ENCODE results near the gene FXYD4. TPM values are rescaled to one million over a fixed set of nuclear protein-coding genes. Genes with fewer than 3 reads are reported as not detected.
"Not testable (repeated sequence)": the region's sequence is repeated elsewhere in the genome, so short reads cannot be mapped to it uniquely, and the experiment has no call there.

Gene FXYD4
- total RNA-seq: not detected

DNA sequence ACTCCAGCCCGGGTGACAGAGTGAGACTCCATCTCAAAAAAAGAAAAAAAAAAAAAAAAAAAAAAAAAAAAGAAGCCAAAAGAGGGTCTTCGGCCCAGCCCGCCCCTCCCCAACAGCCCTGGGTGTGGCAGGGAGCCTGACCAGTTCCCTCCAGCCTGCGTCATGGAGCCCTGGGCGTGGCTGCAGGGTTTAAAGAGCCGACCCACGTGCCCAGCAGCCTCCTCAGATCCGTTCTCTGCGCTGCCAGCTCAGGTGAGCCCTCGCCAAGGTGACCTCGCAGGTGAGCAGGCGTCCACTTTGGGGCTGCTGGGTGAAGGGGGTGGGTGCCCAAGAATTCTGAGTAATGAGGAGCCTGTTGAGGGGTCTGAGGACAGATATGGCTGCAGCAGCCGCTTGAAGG lies at the start of gene FXYD4:
Gene FXYD4, plus strand, starts transcription at position 219 of the 400 bp plus-strand sequence. CDS start 2,111 bp downstream, outside the sequence.
- no peak for DNase-seq

- DNase-seq: no peak
These were observed 49.1 kb upstream of the FXYD4 start for GRCh38 chr10:43322331-43322730.

DNA sequence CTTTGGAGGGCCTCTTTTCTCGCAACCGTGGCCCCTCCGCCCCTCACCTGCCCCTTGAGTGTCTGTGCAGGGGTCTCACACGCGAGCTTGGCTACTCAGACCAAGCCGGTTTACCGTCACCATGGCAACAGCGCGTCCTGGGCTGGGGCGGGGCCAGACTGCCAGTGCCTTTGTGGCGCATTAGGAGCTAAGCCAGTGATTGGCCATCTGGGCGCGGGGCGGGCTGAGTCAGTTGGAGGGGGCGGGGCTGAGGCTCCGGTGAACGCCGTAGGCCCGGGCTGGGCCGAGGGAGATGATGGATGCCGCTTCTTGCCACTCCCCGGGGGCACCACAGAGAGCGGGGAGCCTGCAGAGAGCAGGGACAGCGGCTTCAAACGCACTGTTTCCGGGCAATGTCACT lies 48.7 kb upstream of the FXYD4 start:
- peak; percentile 80 for DNase-seq

- DNase-seq: no peak
These were observed 48.2 kb upstream of the FXYD4 start for GRCh38 chr10:43323245-43323644.

DNA sequence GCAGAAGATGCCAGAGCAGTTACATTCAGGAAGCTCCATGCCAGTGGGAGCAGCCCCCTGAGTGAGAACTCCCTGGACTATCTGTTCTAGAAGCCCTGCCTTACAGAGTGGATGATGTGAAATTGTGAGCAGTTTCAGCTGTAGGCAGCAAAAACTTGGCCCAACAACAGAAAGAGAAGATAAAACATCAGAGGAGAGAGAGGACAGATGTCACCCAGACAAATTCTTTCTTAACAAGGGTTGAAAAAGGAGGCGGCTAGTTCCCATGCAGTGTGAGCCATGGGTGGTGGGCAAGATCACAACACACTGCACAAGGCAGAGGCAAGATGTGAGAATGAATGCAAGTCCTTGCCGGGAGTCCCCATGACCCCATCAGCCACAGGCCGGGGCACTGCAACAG lies 46.6 kb upstream of the FXYD4 start:
- no peak for DNase-seq

DNA sequence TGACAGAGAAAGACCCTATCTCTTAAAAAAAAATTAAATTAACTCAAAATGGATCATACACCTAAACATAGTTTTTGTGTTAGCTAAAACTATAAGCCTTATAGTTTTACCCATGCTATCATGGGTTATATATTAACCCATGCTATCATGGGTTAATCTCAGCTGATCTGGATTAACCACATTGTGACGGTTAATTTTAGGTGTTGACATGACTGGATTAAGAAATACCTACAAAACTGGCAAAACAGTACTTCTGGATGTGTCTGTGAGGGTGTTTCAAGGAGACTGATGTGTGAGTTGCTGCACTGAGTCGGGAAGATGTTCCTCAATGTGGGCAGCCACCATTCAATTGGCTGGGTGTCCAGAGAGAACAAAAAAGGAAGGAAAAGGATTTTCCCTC lies 44.3 kb upstream of the FXYD4 start:
- DNase-seq: no peak

DNA sequence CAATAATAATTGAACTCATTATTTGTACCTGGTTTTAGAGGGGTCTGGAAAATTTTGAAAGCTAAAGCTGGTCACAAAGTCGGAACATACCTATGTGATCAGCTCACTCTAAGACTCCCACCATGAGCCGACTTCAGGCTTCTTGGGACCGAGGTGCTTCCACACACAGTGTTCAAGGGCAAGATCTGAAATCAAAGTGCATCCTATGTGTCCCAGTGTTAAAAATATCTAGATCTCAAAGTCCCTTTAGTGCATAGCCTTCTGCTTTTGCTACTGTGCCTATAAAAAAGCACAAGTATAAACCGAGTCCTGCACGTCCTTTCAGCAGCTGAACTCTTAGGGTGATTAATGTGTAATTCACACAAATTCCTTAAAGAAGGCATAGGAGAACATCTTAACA lies 43.5 kb upstream of the FXYD4 start:
- no peak for DNase-seq

- not testable (repeated sequence) for DNase-seq
These were observed 42.6 kb upstream of the FXYD4 start for GRCh38 chr10:43328810-43329209.

DNA sequence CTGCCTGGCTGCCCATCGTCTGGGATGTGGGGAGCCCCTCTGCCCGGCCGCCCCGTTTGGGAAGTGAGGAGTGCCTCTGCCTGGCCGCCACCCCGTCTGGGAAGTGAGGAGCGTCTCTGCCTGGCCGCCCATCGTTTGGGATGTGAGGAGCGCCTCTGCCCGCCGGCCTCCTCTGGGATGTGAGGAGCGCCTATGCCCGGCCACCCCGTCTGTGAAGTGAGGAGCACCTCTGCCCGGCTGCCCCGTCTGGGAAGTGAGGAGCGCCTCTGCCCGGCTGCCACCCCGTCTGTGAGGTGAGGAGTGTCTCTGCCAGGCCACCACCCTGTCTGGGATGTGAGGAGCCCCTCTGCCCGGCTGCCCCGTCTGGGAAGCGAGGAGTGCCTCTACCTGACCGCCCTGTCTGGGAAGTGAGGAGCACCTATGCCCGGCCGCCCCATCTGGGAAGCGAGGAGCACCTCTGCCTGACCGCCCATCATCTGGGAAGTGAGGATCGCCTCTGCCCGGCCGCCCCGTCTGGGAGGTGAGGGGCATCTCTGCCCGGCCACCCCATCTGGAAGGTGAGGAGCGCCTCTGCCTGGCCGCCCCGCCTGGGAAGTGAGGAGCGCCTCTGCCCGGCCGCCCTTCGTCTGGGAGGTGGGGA lies 42.1 kb upstream of the FXYD4 start:
- DNase-seq: not testable (repeated sequence)

GRCh38 chr10:43330049-43330823 lies 41.2 kb upstream of the FXYD4 start:
- DNase-seq: not testable (repeated sequence)

- DNase-seq: not testable (repeated sequence)
These were observed 40.7 kb upstream of the FXYD4 start for GRCh38 chr10:43330824-43331127.

DNA sequence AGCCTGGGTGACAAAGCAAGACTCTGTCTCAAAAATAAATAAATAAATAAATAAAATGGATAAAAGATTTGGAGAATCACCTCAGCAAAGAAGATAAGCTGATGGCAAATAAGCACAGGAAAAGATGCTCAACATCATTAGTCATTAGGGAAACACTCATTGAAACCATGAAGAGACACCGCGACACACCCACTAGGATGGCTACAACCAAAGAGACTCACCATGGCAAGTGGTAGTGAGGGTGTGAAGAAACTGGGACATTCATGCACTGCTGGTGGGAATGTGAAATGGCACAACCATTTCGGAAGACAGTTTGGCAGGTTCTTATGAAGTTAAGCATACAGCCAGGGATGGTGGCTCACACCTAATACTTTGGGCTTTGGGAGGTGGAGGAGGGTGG lies 37.8 kb upstream of the FXYD4 start:
- DNase-seq: no peak

- no peak for DNase-seq
These were observed 35.4 kb upstream of the FXYD4 start for GRCh38 chr10:43336061-43336460.

DNA sequence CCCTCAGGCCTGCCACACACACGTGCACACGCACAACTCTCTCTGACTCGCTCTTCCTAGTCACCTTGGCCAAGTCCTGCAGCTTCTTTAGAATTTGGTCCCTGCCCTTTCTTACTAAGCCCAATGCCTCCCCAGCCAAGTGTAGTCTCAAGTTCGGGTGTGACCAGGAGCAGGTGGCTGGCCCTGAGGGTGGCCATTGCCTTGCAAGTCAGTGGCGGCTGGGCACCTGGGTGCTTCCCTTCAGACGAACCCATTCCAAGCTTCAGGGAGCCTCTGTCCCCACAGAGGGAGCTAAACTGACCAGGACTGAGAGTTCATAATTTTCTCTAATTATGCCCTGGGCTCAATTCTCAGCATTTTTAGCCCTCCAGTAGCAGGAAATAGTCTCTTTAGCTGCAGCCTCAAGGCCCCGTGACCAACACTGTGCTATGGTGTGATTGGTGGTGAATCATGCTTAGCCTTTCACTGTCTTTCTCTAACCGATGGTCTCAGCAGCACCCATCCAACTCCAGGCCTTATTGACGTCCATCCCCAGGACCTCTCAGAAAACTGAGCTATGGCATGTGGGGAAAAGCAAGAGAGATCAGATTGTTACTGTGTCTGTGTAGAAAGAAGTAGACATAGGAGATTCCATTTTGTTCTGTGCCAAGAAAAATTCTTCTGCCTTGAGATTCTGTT lies 34.7 kb upstream of the FXYD4 start:
- DNase-seq: no peak

DNA sequence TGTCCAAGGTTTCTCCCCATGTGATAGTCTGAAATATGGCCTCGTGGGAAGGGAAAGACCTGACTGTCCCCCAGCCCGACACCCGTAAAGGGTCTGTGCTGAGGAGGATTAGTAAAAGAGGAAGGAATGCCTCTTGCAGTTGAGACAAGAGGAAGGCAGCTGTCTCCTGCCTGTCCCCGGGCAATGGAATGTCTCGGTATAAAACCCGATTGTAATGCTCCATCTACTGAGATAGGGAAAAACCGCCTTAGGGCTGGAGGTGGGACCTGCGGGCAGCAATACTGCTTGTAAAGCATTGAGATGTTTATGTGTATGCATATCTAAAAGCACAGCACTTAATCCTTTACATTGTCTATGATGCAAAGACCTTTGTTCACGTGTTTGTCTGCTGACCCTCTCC lies 33.9 kb upstream of the FXYD4 start:
- not testable (repeated sequence) for DNase-seq

DNA sequence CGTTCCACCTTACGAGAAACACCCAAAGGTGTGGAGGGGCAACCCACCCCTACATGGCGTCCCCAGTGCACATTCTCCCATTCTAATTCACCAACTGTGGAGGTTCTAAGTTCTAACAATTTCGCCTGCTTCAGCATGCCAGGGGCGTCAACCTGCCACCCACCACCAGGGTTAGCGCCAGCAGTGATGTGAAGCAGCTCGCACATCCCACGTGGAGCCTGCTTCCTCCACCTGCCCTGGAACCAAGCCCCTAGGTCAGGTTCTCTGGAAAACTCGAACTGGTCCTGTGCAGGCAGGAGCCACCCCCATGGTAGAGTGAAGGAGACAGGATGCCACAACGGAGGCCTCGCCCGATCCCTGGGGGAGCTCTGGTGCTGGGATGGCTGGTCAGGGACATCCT lies 33.3 kb upstream of the FXYD4 start:
- DNase-seq: no peak

DNA sequence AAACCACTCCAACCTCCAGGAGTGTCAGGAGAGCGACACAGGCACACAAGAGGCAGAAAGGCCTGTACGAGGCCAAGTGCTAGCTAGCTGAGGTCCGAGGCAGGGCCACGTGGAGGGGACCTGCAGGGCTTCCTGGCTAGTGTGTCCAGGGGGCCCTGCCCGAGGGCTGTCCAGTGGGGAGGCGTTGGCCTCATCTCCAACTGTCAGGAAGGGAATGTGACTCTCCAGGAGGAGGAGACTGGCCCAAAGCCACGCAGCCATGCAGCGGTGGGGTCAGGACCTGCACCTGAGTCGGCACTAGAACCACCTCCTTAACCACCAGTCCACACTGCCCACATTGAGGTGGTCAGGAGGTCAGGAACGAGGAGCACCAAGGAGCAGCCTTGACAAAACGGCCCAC lies 32.3 kb upstream of the FXYD4 start:
- DNase-seq: no peak

DNA sequence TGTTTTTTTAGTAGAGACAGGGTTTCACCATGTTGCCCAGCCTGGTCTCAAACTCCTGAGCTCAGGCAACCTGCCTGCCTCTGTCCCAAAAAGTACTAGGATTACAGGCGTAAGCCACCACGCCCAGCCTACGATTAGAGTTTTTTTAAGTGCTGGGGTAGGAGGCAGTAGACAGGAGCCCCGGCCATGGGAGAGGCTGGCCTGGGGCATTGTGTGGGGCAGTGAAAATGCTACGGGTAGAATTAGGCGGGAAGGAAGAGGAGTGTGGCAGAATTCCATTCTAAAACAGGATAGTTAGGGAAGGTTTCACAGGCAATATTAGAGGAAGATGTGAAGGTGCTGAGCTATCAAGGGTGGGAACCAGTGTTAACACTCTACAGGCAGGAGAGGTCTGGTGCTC lies 31.3 kb upstream of the FXYD4 start:
- DNase-seq: no peak

- DNase-seq: no peak
These were observed 30.8 kb upstream of the FXYD4 start for GRCh38 chr10:43340619-43341018.

GRCh38 chr10:43341450-43341849 lies 30.0 kb upstream of the FXYD4 start:
- no peak for DNase-seq

- no peak for DNase-seq
These were observed 28.9 kb upstream of the FXYD4 start for GRCh38 chr10:43342279-43343125.

DNA sequence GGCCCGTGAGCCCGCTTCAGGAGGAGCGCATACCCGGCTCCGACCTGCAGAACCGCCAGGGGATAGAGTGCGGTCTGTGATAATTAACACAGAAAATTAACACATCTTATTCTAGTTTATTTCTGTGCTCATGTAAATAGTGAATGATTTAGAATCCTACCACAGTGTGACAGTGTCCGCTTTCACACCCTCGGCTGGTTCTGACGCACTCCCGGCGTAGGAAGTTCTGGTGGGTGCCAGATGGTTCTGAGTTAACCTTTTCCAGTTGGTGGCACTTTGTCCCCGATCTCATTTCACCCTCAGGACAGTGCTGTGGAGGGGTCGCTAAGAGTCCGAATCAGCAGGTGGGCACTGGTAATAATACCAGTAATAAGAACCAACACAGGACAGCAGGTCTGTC lies 28.3 kb upstream of the FXYD4 start:
- DNase-seq: no peak

GRCh38 chr10:43344051-43344450 lies 27.4 kb upstream of the FXYD4 start:
- no peak for DNase-seq

All from effector CD4-positive, alpha-beta T cell (primary cell).